Neural cell (in vitro differentiated cells): ENCODE measurements around the gene DLG4. TPM values are rescaled to one million over a fixed set of nuclear protein-coding genes. Genes with fewer than 3 reads are reported as not detected.
"Not testable (repeated sequence)": the region's sequence is repeated elsewhere in the genome, so short reads cannot be mapped to it uniquely, and the experiment has no call there.

Experiments
- H2AFZ ChIP-seq: fragments of 200-600, 300-800 bp; sonication (generic), shearing (Covaris generic); 2 replicates; pipeline ENCODE4 v1.6.0; 2014; ENCODE audit warnings: low read depth, mild to moderate bottlenecking, antibody characterized with exemption, low read length, moderate library complexity
- H3F3A ChIP-seq: fragments of 200-600 bp; shearing (Covaris generic); 2 replicates; pipeline ENCODE4 v1.6.1; 2016; ENCODE audit warnings: mild to moderate bottlenecking, moderate library complexity, mixed read lengths, antibody characterized with exemption, low read length; ENCODE audit not compliant: insufficient read depth, poor library complexity, severe bottlenecking
- H3K27ac ChIP-seq: fragments of 200-600, 300-800 bp; sonication (generic), shearing (Covaris generic); 2 replicates; pipeline ENCODE4 v1.5.1; 2014; ENCODE audit warnings: mild to moderate bottlenecking, low read length, moderate library complexity
- H3K27me3 ChIP-seq: fragments of 300-800, 200-600 bp; sonication (generic), shearing (Covaris generic); 2 replicates; pipeline ENCODE4 v1.6.0; 2014; ENCODE audit warnings: mild to moderate bottlenecking, low read depth, low read length, moderate library complexity; ENCODE audit not compliant: insufficient read depth
- H3K36me3 ChIP-seq: fragments of 300-800, 200-600 bp; sonication (generic), shearing (Covaris generic); 2 replicates; pipeline ENCODE4 v1.5.1; 2014; ENCODE audit warnings: mild to moderate bottlenecking, antibody characterized with exemption, low read length, moderate library complexity; ENCODE audit not compliant: insufficient read depth
- H3K4me2 ChIP-seq: fragments of 300-800, 200-600 bp; sonication (generic), shearing (Covaris generic); 2 replicates; pipeline ENCODE4 v1.6.0; 2014; ENCODE audit warnings: mild to moderate bottlenecking, low read length
- H3K4me3 ChIP-seq: fragments of 300-800, 200-600 bp; sonication (generic), shearing (Covaris generic); 2 replicates; pipeline ENCODE4 v1.5.1; 2014; ENCODE audit warnings: mild to moderate bottlenecking, low read length, moderate library complexity
- H3K79me2 ChIP-seq: fragments of 200-600 bp; shearing (Covaris generic); replicated peaks from 2 replicates; pipeline ENCODE4 v1.6.0; 2014; ENCODE audit warnings: mild to moderate bottlenecking, low read length, moderate library complexity; ENCODE audit not compliant: insufficient read depth
- H3K9ac ChIP-seq: fragments of 300-800, 200-600 bp; sonication (generic), shearing (Covaris generic); 2 replicates; pipeline ENCODE4 v1.6.1; 2016; ENCODE audit warnings: mild to moderate bottlenecking, low read length, mixed read lengths
- H3K9me2 ChIP-seq: fragments of 200-600 bp; shearing (Covaris generic); 2 replicates; pipeline ENCODE4 v1.6.1; 2016; ENCODE audit warnings: mild to moderate bottlenecking, low read length, mixed read lengths; ENCODE audit not compliant: insufficient read depth
- H3K9me3 ChIP-seq: fragments of 200-600, 300-800 bp; sonication (generic), shearing (Covaris generic); 2 replicates; pipeline ENCODE4 v1.6.1; 2016; ENCODE audit warnings: mild to moderate bottlenecking, mixed run types, low read length, moderate library complexity, mixed read lengths
- H4K20me1 ChIP-seq: fragments of 200-600 bp; shearing (Covaris generic); 2 replicates; pipeline ENCODE4 v1.6.1; 2016; ENCODE audit warnings: mild to moderate bottlenecking, mixed run types; ENCODE audit not compliant: insufficient read depth
- CTCF ChIP-seq: fragments of 450-650 bp; IDR thresholded peaks from 2 replicates; pipeline ENCODE4 v1.5.1; 2014; ENCODE audit warnings: antibody characterized with exemption, mild to moderate bottlenecking, moderate library complexity; ENCODE audit not compliant: poor library complexity, severe bottlenecking
- EP300 ChIP-seq: fragments of 450-650 bp; conservative IDR thresholded peaks from 2 replicates; pipeline ENCODE4 v1.6.1; 2014; ENCODE audit warnings: antibody characterized with exemption, mild to moderate bottlenecking, moderate library complexity; ENCODE audit not compliant: poor library complexity, severe bottlenecking
- EZH2 ChIP-seq: fragments of 200-600, 300-800 bp; shearing (Covaris generic), sonication (generic); IDR thresholded peaks from 2 replicates; pipeline ENCODE4 v1.6.1; 2014; ENCODE audit warnings: antibody characterized with exemption, low read length, borderline replicate concordance, mild to moderate bottlenecking; ENCODE audit not compliant: insufficient read depth, poor library complexity, severe bottlenecking
- MXI1 ChIP-seq: fragments of 450-650 bp; conservative IDR thresholded peaks from 2 replicates; pipeline ENCODE4 v1.6.1; 2014; ENCODE audit warnings: antibody characterized with exemption, mild to moderate bottlenecking; ENCODE audit not compliant: poor library complexity, severe bottlenecking
- POLR2AphosphoS5 ChIP-seq: IDR thresholded peaks from 2 replicates; pipeline ENCODE4 v1.6.1; 2012
- RAD21 ChIP-seq: fragments of 450-650 bp; conservative IDR thresholded peaks from 2 replicates; pipeline ENCODE4 v1.6.1; 2014; ENCODE audit warnings: antibody characterized with exemption, mild to moderate bottlenecking, moderate library complexity
- SMC3 ChIP-seq: fragments of 450-650 bp; conservative IDR thresholded peaks from 2 replicates; pipeline ENCODE4 v1.6.1; 2014; ENCODE audit warnings: antibody characterized with exemption, mild to moderate bottlenecking, moderate library complexity; ENCODE audit not compliant: poor library complexity
- TAF1 ChIP-seq: IDR thresholded peaks from 2 replicates; pipeline ENCODE4 v1.6.1; 2012; ENCODE audit warnings: low read depth
- polyA plus RNA-seq: library from polyadenylated mRNA; depleted of rRNA; stranded (reverse); fragments of >200 nt; gene quantifications from 2 replicates; pipeline ENCODE4 v1.2.3, GENCODE V29; 2014
- TF ChIP-seq, protein P1 (sequence below): IDR thresholded peaks from 2 replicates; pipeline ENCODE4 v1.6.1; 2012; ENCODE audit warnings: borderline replicate concordance

The DLG4 gene
- polyA plus RNA-seq, 1 donor from 2014 or later, result 126 TPM

GRCh38 chr17:7167832-7168231, 51.8 kb downstream of the DLG4 start:
- no peak overlapping the region for H3K4me3 ChIP-seq
- H3K27me3 ChIP-seq, result no peaks in the 10 kb centered on the region
- no peaks in the 10 kb centered on the region for H3K36me3 ChIP-seq
- H3K79me2 ChIP-seq, result no peaks in the 10 kb centered on the region
- no peaks in the 10 kb centered on the region for H4K20me1 ChIP-seq
- H3K27ac ChIP-seq, result no peak overlapping the region
- H3F3A ChIP-seq, result no peaks in the 10 kb centered on the region
- H3K4me2 ChIP-seq, result no peak overlapping the region
- no peaks in the 10 kb centered on the region for H3K9me3 ChIP-seq
- no peak for TF ChIP-seq MXI1
- no peak for TF ChIP-seq TAF1
- no peaks in the 10 kb centered on the region for H3K9me2 ChIP-seq
- H3K9ac ChIP-seq, result no peak overlapping the region
- no peak overlapping the region for H2AFZ ChIP-seq

DNA sequence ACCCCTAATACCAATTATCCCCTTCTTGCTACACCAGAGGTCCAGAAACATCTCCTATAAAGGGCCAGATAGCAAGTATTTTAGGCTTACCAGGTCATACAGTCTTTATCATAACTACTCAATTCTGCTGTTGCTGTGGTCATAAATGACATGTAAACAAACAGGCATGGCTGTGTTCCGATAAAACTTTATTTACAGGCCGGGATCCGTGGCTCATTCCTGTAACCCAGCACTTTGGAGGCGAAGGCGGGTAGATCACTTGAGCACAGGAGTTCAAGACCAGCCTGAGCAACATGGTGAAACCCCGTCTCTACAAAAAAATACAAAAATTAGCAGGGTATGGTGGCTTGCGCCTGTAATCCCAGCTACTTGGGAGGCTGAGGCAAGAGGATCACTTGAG, 52.8 kb downstream of the DLG4 start:
- Histone ChIP-seq H3K9ac (no peak overlapping the region), H2AFZ (no peak overlapping the region), H3F3A (no peaks in the 10 kb centered on the region), H3K27ac (no peak overlapping the region), H3K79me2 (no peaks in the 10 kb centered on the region), H3K4me2 (no peak overlapping the region), H3K36me3 (no peaks in the 10 kb centered on the region), H3K9me2 (no peaks in the 10 kb centered on the region), H3K9me3 (no peaks in the 10 kb centered on the region), H3K27me3 (no peaks in the 10 kb centered on the region), H3K4me3 (no peak overlapping the region), H4K20me1 (no peaks in the 10 kb centered on the region)
- no peak for TF ChIP-seq TAF1
- TF ChIP-seq EZH2, result no peak
- no peak for TF ChIP-seq POLR2AphosphoS5
- TF ChIP-seq, protein P1, sequence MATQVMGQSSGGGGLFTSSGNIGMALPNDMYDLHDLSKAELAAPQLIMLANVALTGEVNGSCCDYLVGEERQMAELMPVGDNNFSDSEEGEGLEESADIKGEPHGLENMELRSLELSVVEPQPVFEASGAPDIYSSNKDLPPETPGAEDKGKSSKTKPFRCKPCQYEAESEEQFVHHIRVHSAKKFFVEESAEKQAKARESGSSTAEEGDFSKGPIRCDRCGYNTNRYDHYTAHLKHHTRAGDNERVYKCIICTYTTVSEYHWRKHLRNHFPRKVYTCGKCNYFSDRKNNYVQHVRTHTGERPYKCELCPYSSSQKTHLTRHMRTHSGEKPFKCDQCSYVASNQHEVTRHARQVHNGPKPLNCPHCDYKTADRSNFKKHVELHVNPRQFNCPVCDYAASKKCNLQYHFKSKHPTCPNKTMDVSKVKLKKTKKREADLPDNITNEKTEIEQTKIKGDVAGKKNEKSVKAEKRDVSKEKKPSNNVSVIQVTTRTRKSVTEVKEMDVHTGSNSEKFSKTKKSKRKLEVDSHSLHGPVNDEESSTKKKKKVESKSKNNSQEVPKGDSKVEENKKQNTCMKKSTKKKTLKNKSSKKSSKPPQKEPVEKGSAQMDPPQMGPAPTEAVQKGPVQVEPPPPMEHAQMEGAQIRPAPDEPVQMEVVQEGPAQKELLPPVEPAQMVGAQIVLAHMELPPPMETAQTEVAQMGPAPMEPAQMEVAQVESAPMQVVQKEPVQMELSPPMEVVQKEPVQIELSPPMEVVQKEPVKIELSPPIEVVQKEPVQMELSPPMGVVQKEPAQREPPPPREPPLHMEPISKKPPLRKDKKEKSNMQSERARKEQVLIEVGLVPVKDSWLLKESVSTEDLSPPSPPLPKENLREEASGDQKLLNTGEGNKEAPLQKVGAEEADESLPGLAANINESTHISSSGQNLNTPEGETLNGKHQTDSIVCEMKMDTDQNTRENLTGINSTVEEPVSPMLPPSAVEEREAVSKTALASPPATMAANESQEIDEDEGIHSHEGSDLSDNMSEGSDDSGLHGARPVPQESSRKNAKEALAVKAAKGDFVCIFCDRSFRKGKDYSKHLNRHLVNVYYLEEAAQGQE, result no peak
- no peak for TF ChIP-seq RAD21
- TF ChIP-seq CTCF, result no peak
- no peak for TF ChIP-seq EP300
- TF ChIP-seq SMC3, result no peak
- TF ChIP-seq MXI1, result no peak

DNA sequence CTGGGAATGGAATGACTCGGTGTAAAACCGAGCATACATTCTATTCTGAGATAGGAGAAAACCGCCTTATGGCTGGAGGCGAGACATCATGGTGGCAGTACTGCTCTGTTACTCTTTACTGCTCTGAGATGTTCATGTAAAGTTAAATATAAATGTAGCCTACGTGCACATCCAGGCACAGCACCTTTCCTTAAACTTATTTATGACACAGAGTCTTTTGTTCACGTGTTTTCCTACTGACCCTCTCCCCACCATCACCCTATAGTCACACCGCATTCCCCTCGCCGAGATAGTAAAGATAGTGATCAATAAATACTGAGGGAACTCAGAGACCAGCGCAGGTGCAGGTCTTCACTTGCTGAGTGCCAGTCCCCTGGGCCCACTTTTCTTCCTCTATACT, 60.1 kb downstream of the DLG4 start:
- not testable (repeated sequence) for H2AFZ ChIP-seq, H3K9ac ChIP-seq, H3K9me2 ChIP-seq, H3K27me3 ChIP-seq, H3K79me2 ChIP-seq, H3K4me3 ChIP-seq, H4K20me1 ChIP-seq, H3K9me3 ChIP-seq, H3F3A ChIP-seq, H3K36me3 ChIP-seq, H3K4me2 ChIP-seq, H3K27ac ChIP-seq

GRCh38 chr17:7158424-7158823, 61.2 kb downstream of the DLG4 start:
- H3F3A ChIP-seq, result not testable (repeated sequence)

More at GRCh38 chr17:7158424-7158823, 61.2 kb downstream of the DLG4 start:
- not testable (repeated sequence) for H3K27ac ChIP-seq, H3K9me3 ChIP-seq, H3K4me3 ChIP-seq, H2AFZ ChIP-seq, H3K79me2 ChIP-seq, H3K9me2 ChIP-seq, H4K20me1 ChIP-seq, H3K27me3 ChIP-seq, H3K9ac ChIP-seq, H3K4me2 ChIP-seq, H3K36me3 ChIP-seq
